ENCODE results near the gene YES1. TPM values are rescaled to one million over a fixed set of nuclear protein-coding genes. Genes with fewer than 3 reads are reported as not detected.

YES1 gene
- total and polyA plus RNA-seq, 8 donors, result 6.4 to 147 (median 36.6) TPM

- WGBS, 5 donors, result 90 to 97% (median 94%) methylated on average over 4 of the region's 4 CpGs
- Histone ChIP-seq H3K27me3 (no peaks in the 10 kb centered on the region), H3K9me3 (no peaks in the 10 kb centered on the region), H3K36me3 (peaks cover 10 to 86% (median 84%) of the 10 kb centered on the region in 4 donors), H3K4me3 (no peak overlapping the region), H3K4me1 (peaks cover 2 to 10% (median 8%) of the 10 kb centered on the region in 4 donors), H3K27ac (no peak overlapping the region)
- no peak for DNase-seq
- intact Hi-C loops (cut with DNase I; ENCODE audit: low total_unique reads), result no loop called here
- TF ChIP-seq, protein P1, sequence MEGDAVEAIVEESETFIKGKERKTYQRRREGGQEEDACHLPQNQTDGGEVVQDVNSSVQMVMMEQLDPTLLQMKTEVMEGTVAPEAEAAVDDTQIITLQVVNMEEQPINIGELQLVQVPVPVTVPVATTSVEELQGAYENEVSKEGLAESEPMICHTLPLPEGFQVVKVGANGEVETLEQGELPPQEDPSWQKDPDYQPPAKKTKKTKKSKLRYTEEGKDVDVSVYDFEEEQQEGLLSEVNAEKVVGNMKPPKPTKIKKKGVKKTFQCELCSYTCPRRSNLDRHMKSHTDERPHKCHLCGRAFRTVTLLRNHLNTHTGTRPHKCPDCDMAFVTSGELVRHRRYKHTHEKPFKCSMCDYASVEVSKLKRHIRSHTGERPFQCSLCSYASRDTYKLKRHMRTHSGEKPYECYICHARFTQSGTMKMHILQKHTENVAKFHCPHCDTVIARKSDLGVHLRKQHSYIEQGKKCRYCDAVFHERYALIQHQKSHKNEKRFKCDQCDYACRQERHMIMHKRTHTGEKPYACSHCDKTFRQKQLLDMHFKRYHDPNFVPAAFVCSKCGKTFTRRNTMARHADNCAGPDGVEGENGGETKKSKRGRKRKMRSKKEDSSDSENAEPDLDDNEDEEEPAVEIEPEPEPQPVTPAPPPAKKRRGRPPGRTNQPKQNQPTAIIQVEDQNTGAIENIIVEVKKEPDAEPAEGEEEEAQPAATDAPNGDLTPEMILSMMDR (IDR thresholded peaks at IDR 0.05), result no peak
- TF ChIP-seq POLR2AphosphoS5 (IDR thresholded peaks at IDR 0.05) (no peak), EP300 (IDR thresholded peaks at IDR 0.05) (no peak), POLR2A (IDR thresholded peaks at IDR 0.05) (no peak)
Observed at GRCh38 chr18:679516-679915, 132.5 kb downstream of the YES1 start.

DNA sequence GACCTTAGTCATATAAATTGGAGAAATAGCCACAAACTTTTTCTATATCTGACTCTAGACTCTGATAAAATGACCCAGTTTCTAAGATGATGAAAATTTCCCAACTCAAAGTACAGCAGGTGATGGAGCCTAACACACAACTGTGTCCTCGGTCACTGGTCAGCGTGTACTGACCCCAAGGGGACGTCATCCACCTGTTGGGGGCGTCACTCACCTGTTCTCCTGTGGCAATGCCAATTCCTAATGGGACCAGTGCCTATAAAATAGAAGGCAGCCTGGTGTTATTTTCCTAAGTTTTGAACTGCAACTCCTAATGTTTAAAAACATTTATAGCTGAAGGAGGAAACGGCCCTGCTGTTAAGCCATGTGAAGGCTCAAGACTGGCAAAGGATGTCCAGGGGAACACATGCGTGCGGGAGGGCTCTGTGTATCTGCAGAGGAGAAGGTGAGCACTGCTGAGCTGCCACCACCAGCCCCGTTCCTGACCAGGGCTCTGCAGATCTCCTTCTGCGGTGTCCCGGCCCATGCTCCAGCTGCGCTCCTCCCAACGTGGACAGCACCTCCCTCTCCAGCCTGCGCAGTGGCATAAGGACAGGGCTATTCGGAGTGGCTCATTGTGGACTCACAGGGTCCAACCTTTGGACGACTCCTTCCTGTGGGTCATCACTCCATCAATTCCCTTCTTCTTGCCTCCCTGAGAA, 133.4 kb downstream of the YES1 start:
- no peak overlapping the region for H3K4me3 ChIP-seq
- 88 to 93% (median 90%) methylated on average over 13 to 15 of the region's 15 CpGs for WGBS, 5 donors
- TF ChIP-seq EP300 (IDR thresholded peaks at IDR 0.05) (no peak), POLR2AphosphoS5 (IDR thresholded peaks at IDR 0.05) (no peak), POLR2A (IDR thresholded peaks at IDR 0.05) (no peak)
- TF ChIP-seq, protein P1 (IDR thresholded peaks at IDR 0.05), result no peak
- no peak overlapping the region for H3K27ac ChIP-seq
- intact Hi-C loops (cut with DNase I; ENCODE audit: low total_unique reads), result no loop called here
- peaks cover 10 to 94% (median 89%) of the 10 kb centered on the region in 4 donors for H3K36me3 ChIP-seq
- no peaks in the 10 kb centered on the region for H3K9me3 ChIP-seq
- H3K27me3 ChIP-seq, result no peaks in the 10 kb centered on the region
- H3K4me1 ChIP-seq, result peaks cover 0 to 9% (median 7%) of the 10 kb centered on the region in 4 donors
- DNase-seq, result no peak

GRCh38 chr18:677951-678381, 134.1 kb downstream of the YES1 start:
- TF ChIP-seq, protein P1 (IDR thresholded peaks at IDR 0.05), result no peak
- TF ChIP-seq EP300 (IDR thresholded peaks at IDR 0.05) (no peak), POLR2AphosphoS5 (IDR thresholded peaks at IDR 0.05) (no peak), POLR2A (IDR thresholded peaks at IDR 0.05) (no peak)
- intact Hi-C loops (cut with DNase I; ENCODE audit: low total_unique reads), result no loop called here
- 76 to 89% (median 87%) methylated on average over 14 of the region's 14 CpGs for WGBS, 5 donors
- DNase-seq, result no peak
- Histone ChIP-seq H3K9me3 (no peaks in the 10 kb centered on the region), H3K27ac (no peak overlapping the region), H3K27me3 (no peaks in the 10 kb centered on the region), H3K36me3 (peaks cover 10 to 94% (median 89%) of the 10 kb centered on the region in 4 donors), H3K4me1 (peaks cover 0 to 3% (median under 1%) of the 10 kb centered on the region in 4 donors), H3K4me3 (no peak overlapping the region)

DNA sequence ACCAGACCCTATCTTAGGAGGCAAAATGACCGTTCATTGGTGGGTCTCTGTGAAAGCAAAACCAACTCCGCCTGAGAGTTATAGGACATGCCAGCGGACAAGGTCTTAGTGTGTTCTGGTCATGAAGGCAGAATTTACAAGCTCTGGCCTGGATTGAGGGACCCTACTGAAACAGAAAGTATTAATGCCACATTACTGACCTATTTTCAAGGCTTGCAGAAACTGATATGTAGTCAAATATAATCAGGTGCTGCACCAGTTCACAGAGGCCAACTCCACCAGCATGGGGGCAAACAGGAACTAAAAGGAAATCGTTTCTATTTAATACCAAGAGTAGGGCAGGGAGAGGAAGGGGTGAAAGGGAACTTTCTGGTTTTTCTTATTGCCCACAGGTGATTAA, 134.9 kb downstream of the YES1 start:
- no peaks in the 10 kb centered on the region for H3K27me3 ChIP-seq
- no peaks in the 10 kb centered on the region for H3K9me3 ChIP-seq
- 24 to 79% (median 47%) methylated on average over 4 of the region's 4 CpGs for WGBS, 5 donors
- TF ChIP-seq POLR2A (IDR thresholded peaks at IDR 0.05) (no peak), EP300 (IDR thresholded peaks at IDR 0.05) (no peak), POLR2AphosphoS5 (IDR thresholded peaks at IDR 0.05) (no peak)
- TF ChIP-seq, protein P1 (IDR thresholded peaks at IDR 0.05), result no peak
- no peak overlapping the region for H3K27ac ChIP-seq
- intact Hi-C loops (cut with DNase I; ENCODE audit: low total_unique reads), result no loop called here
- no peak for DNase-seq
- peaks cover 15 to 95% (median 90%) of the 10 kb centered on the region in 4 donors for H3K36me3 ChIP-seq
- H3K4me1 ChIP-seq, result no peaks in the 10 kb centered on the region
- no peak overlapping the region for H3K4me3 ChIP-seq
